Suppressor macrophage treated with lipopolysaccharide for 4 hours (primary cell): ENCODE results near the gene PAX7.

ENCODE experiments used
- DNase-seq: peaks from one replicate; pipeline ENCODE4 v3.0.0-alpha.2; 2020

Gene PAX7

GRCh38 chr1:18642278-18643095, 11.8 kb downstream of the PAX7 start:
- DNase-seq: no peak

- DNase-seq: no peak
Measured at GRCh38 chr1:18643154-18644012, 12.7 kb downstream of the PAX7 start.

- no peak for DNase-seq
Measured at GRCh38 chr1:18644013-18644399, 13.4 kb downstream of the PAX7 start.

- DNase-seq: no peak
Measured at GRCh38 chr1:18644446-18644845, 13.8 kb downstream of the PAX7 start.

GRCh38 chr1:18644973-18645746, 14.5 kb downstream of the PAX7 start:
- no peak for DNase-seq

- DNase-seq: no peak
Measured at GRCh38 chr1:18645747-18646090, 15.1 kb downstream of the PAX7 start.

GRCh38 chr1:18646091-18646785, 15.6 kb downstream of the PAX7 start:
- DNase-seq: no peak

- no peak for DNase-seq
Measured at GRCh38 chr1:18646786-18647410, 16.3 kb downstream of the PAX7 start.

GRCh38 chr1:18647681-18648214, 17.1 kb downstream of the PAX7 start:
- DNase-seq: no peak

GRCh38 chr1:18649693-18650370, 19.2 kb downstream of the PAX7 start:
- no peak for DNase-seq

GRCh38 chr1:18651713-18652112, 21.1 kb downstream of the PAX7 start:
- no peak for DNase-seq

- no peak for DNase-seq
Measured at GRCh38 chr1:18652791-18653190, 22.1 kb downstream of the PAX7 start.

GRCh38 chr1:18653367-18653766, 22.7 kb downstream of the PAX7 start:
- no peak for DNase-seq

- DNase-seq: no peak
Measured at GRCh38 chr1:18653916-18654315, 23.3 kb downstream of the PAX7 start.

GRCh38 chr1:18654599-18654998, 24.0 kb downstream of the PAX7 start:
- no peak for DNase-seq

GRCh38 chr1:18657506-18658201, 27.0 kb downstream of the PAX7 start:
- DNase-seq: no peak

GRCh38 chr1:18658831-18659230, 28.2 kb downstream of the PAX7 start:
- no peak for DNase-seq

- DNase-seq: no peak
Measured at GRCh38 chr1:18661404-18662285, 31.0 kb downstream of the PAX7 start.

GRCh38 chr1:18662286-18662639, 31.6 kb downstream of the PAX7 start:
- DNase-seq: no peak
